ENCODE data around the gene FBXO41. TPM values are rescaled to one million over a fixed set of nuclear protein-coding genes. Genes with fewer than 3 reads are reported as not detected.
A peak's percentile ranks its signal among the peaks of the same experiment; 100 is the strongest.

FBXO41 gene
- total and polyA plus RNA-seq, 10 of the 15 experiments (the other 5 are each of a cell fraction or from before 2014, with no cell fraction given): 1.9 to 38.9 (median 11.3) TPM

- Histone ChIP-seq H3K4me1 (ENCODE audit: control insufficient read depth, insufficient read depth, low read length) (peaks cover 8% of the 10 kb centered on the region), H3K27ac (ENCODE audit: control insufficient read depth, insufficient read depth) (peak within 1 kb of the TSS; percentile 72), H4K20me1 (ENCODE audit: control insufficient read depth, insufficient read depth) (no peaks in the 10 kb centered on the region), H3K4me3 (peak within 1 kb of the TSS; percentile 83), H3K27me3 (replicated peaks in 1 of 2; ENCODE audit: control insufficient read depth in 2 of 2, insufficient read depth in 2 of 2, low read length in 1 of 2) (no peaks in the 10 kb centered on the region), H3K9ac (ENCODE audit: control insufficient read depth, insufficient read depth, low read length) (peak within 1 kb of the TSS; percentile 85), H3K36me3 (ENCODE audit: control insufficient read depth in 2 of 2, insufficient read depth in 2 of 2, low read length in 1 of 2) (no peaks in the 10 kb centered on the region), H3K4me2 (ENCODE audit: control insufficient read depth, insufficient read depth) (peak within 1 kb of the TSS; percentile 84), H3K79me2 (ENCODE audit: control insufficient read depth, insufficient read depth, low read length) (peaks cover 16% of the 10 kb centered on the region), H3K9me3 (replicated peaks; ENCODE audit: control insufficient read depth, insufficient read depth, low read length) (no peaks in the 10 kb centered on the region), H2AFZ (ENCODE audit: control insufficient read depth, low read depth, low read length) (peak within 1 kb of the TSS; percentile 80)
- DNase-seq (ENCODE audit: low read depth, low spot score) (peak; percentile 53), ATAC-seq (peak; percentile 94), FAIRE-seq (peak; percentile 95)
- in situ Hi-C loops (cut with MboI) (no loop called here), intact Hi-C loops (cut with micrococcal nuclease; ENCODE audit: unreplicated experiment) (loop anchor here (1.0 kb wide), 1 partner anchor 20 kb away; the partner anchor contains the start of gene CCT7)
- WGBS (ENCODE audit: insufficient coverage, insufficient replicate concordance, low lambda C conversion rate, missing lambda C conversion rate): under 1% methylated on average over 63 of the region's 64 CpGs
- POLR2A ChIA-PET: interaction anchor here (0.8 to 2.6 kb wide), 6 partner anchors 10 to 327 kb away, joined by 3 to 14 read pairs (median 4); partner anchors contain the start of genes CCT7, PRADC1 and SPR
- RAD21 ChIA-PET (ENCODE audit: unreplicated experiment): interaction anchor here (0.9 to 2.8 kb wide), 5 partner anchors 19 to 319 kb away, joined by 3 to 28 read pairs (median 4); partner anchors contain the start of genes CCT7 and PRADC1
- BruUV-seq (replicated peaks): TSS peak; percentile 72
- SMC1A ChIA-PET (ENCODE audit: uncharacterized antibody, unreplicated experiment): interaction anchor here (1.2 to 2.6 kb wide), 4 partner anchors 18 to 75 kb away, joined by 3 to 24 read pairs (median 12); partner anchors contain the start of genes CCT7 and PRADC1
- CTCF ChIA-PET: interaction anchor here (0.7 to 4.3 kb wide), 13 partner anchors 9 to 320 kb away, joined by 3 to 79 read pairs (median 12); partner anchors contain the start of genes CCT7, NOTO and PRADC1
- TF ChIP-seq MYC (IDR thresholded peaks at IDR 0.05; ENCODE audit: insufficient read depth, insufficient read length, insufficient replicate concordance, low read length, severe bottlenecking): peak; percentile 63
- no peak for TF ChIP-seq RUNX3 (IDR thresholded peaks at IDR 0.05; ENCODE audit: low read length)
- no peak for TF ChIP-seq HDAC6 (IDR thresholded peaks at IDR 0.05; ENCODE audit: unreplicated experiment)
- TF ChIP-seq WRNIP1 (IDR thresholded peaks at IDR 0.05; ENCODE audit: borderline replicate concordance, low read depth, low read length): no peak
- TF ChIP-seq, protein P1, sequence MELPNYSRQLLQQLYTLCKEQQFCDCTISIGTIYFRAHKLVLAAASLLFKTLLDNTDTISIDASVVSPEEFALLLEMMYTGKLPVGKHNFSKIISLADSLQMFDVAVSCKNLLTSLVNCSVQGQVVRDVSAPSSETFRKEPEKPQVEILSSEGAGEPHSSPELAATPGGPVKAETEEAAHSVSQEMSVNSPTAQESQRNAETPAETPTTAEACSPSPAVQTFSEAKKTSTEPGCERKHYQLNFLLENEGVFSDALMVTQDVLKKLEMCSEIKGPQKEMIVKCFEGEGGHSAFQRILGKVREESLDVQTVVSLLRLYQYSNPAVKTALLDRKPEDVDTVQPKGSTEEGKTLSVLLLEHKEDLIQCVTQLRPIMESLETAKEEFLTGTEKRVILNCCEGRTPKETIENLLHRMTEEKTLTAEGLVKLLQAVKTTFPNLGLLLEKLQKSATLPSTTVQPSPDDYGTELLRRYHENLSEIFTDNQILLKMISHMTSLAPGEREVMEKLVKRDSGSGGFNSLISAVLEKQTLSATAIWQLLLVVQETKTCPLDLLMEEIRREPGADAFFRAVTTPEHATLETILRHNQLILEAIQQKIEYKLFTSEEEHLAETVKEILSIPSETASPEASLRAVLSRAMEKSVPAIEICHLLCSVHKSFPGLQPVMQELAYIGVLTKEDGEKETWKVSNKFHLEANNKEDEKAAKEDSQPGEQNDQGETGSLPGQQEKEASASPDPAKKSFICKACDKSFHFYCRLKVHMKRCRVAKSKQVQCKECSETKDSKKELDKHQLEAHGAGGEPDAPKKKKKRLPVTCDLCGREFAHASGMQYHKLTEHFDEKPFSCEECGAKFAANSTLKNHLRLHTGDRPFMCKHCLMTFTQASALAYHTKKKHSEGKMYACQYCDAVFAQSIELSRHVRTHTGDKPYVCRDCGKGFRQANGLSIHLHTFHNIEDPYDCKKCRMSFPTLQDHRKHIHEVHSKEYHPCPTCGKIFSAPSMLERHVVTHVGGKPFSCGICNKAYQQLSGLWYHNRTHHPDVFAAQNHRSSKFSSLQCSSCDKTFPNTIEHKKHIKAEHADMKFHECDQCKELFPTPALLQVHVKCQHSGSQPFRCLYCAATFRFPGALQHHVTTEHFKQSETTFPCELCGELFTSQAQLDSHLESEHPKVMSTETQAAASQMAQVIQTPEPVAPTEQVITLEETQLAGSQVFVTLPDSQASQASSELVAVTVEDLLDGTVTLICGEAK (IDR thresholded peaks at IDR 0.05; ENCODE audit: borderline replicate concordance): no peak
- TF ChIP-seq, protein P2, sequence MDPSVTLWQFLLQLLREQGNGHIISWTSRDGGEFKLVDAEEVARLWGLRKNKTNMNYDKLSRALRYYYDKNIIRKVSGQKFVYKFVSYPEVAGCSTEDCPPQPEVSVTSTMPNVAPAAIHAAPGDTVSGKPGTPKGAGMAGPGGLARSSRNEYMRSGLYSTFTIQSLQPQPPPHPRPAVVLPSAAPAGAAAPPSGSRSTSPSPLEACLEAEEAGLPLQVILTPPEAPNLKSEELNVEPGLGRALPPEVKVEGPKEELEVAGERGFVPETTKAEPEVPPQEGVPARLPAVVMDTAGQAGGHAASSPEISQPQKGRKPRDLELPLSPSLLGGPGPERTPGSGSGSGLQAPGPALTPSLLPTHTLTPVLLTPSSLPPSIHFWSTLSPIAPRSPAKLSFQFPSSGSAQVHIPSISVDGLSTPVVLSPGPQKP (IDR thresholded peaks at IDR 0.05; ENCODE audit: low read depth, low read length): no peak
- TF ChIP-seq ASH2L (IDR thresholded peaks at IDR 0.05; ENCODE audit: borderline replicate concordance, low read depth): peak; percentile 71; the same call in 1 of the 2 replicates
- TF ChIP-seq FOS (IDR thresholded peaks at IDR 0.05; ENCODE audit: borderline replicate concordance, extremely low read depth, insufficient read length): no peak
- no peak for TF ChIP-seq RAD51 (IDR thresholded peaks at IDR 0.05)
- TF ChIP-seq KDM1A (IDR thresholded peaks at IDR 0.05; ENCODE audit: borderline replicate concordance): no peak
- TF ChIP-seq NFYB (IDR thresholded peaks at IDR 0.05; ENCODE audit: insufficient read depth, low read depth, low read length): no peak
- TF ChIP-seq SMAD5 (IDR thresholded peaks at IDR 0.05; ENCODE audit: low read depth): no peak
- TF ChIP-seq BRCA1 (IDR thresholded peaks at IDR 0.05; ENCODE audit: low read depth, low read length): no peak
- no peak for TF ChIP-seq NFYA (IDR thresholded peaks at IDR 0.05; ENCODE audit: borderline replicate concordance, low read depth, low read length)
- TF ChIP-seq RBBP5 (conservative IDR thresholded peaks at IDR 0.05): 0 out of 2 replicates have a peak, but pooled peaks have one; percentile 73
- TF ChIP-seq TCF7 (IDR thresholded peaks at IDR 0.05; ENCODE audit: borderline replicate concordance): no peak
- TF ChIP-seq SRF (IDR thresholded peaks at IDR 0.05; ENCODE audit: low read depth in 2 of 2, low read length in 2 of 2): no peak
- 0 out of 2 replicates have a peak, but pooled peaks have one; percentile 59 for TF ChIP-seq RB1 (IDR thresholded peaks at IDR 0.05; ENCODE audit: borderline replicate concordance)
These were observed 69.9 kb downstream of the FBXO41 start, which contains the start of gene SMYD5 for GRCh38 chr2:73214120-73215035. Gene SMYD5, plus strand, starts transcription at chr2:73214245. Its CDS starts 22 bp downstream, at chr2:73214267.

Measured in GM12878 (cell line).